Colonic mucosa (tissue), 4 donors: ENCODE data around the gene RASL11A. TPM values are rescaled to one million over a fixed set of nuclear protein-coding genes. Genes with fewer than 3 reads are reported as not detected.
"Not testable (repeated sequence)": the region's sequence is repeated elsewhere in the genome, so short reads cannot be mapped to it uniquely, and the experiment has no call there.

Experiments
- DNase-seq: peaks from one replicate; pipeline ENCODE4 v3.0.0-alpha.2; 2020
- H3K27ac ChIP-seq: fragments of 200-600 bp; one replicate; pipeline ENCODE4 v1.8.0; 2021
- H3K27me3 ChIP-seq: fragments of 200-600 bp; one replicate; pipeline ENCODE4 v1.8.0; 2021
- H3K36me3 ChIP-seq: fragments of 200-600 bp; one replicate; pipeline ENCODE4 v1.8.0; 2021
- H3K4me1 ChIP-seq: fragments of 200-600 bp; one replicate; pipeline ENCODE4 v1.8.0; 2021; ENCODE audit warnings: mild to moderate bottlenecking
- H3K4me3 ChIP-seq: fragments of 200-600 bp; one replicate; pipeline ENCODE4 v1.8.0; 2021
- H3K9ac ChIP-seq, 2 donors: one replicate each; pipeline ENCODE4 v1.7.0; 2013; ENCODE audit warnings: control low read depth in 2 of 2, low read depth in 2 of 2, low read length in 2 of 2
- H3K9me3 ChIP-seq: fragments of 200-600 bp; one replicate; pipeline ENCODE4 v1.8.0; 2021
- intact Hi-C: fragments of 100-400 bp; cut with DNase I; formaldehyde crosslinking; loops from one replicate; pipeline ENCODE4 v1.14.1; 2022
- total RNA-seq, 2 donors: library from RNA; stranded (reverse); fragmentation: NEBNext Ultra II Directional in 1 of 2; extraction: Animal tissue kit (Norgen Biotek cat#: 25700) in 1 of 2; gene quantifications; one replicate each; pipeline ENCODE4 v1.2.1, GENCODE V29; 2021
- TF ChIP-seq, protein P1 (sequence below): fragments of 200-600 bp; IDR thresholded peaks from one replicate; pipeline ENCODE4 v1.8.0; 2022; ENCODE audit warnings: antibody characterized with exemption, mild to moderate bottlenecking
- donor health status: healthy.
- donor health status: DM: no; HTN: no; CAD: no.
- donor health status: DM: no; HTN: no; CAD: no.

RASL11A gene
- total RNA-seq, 2 donors from 2014 or later: 44.8 to 124 TPM

DNA sequence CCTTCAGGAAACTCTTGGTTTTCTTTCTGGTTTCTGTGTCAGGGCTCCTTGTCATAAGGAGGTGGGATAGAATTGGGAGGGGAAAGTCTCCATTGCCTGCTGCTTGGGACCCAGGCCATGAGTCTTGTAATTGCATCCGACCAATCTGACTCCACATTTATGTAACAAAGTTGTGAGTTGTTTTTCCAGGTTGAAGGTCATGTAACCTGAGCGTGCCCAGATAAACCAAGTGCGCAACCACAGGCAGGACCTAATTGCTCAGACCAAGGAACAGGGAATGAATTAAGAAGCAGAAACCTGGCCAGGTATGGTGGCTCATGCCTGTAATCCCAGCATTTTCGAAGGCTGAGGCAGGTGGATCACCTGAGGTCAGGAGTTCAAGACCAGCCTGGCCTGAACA lies 17.8 kb downstream of the RASL11A start:
- intact Hi-C loops: loop anchor here (10.0 kb wide), 1 partner anchor 56 kb away; no protein-coding TSS in a partner anchor
- Histone ChIP-seq H3K36me3 (no peaks in the 10 kb centered on the region), H3K27ac (no peak overlapping the region), H3K27me3 (no peaks in the 10 kb centered on the region), H3K4me1 (no peaks in the 10 kb centered on the region), H3K9ac (no peak overlapping the region), H3K4me3 (no peak overlapping the region), H3K9me3 (no peaks in the 10 kb centered on the region)
- TF ChIP-seq, protein P1, sequence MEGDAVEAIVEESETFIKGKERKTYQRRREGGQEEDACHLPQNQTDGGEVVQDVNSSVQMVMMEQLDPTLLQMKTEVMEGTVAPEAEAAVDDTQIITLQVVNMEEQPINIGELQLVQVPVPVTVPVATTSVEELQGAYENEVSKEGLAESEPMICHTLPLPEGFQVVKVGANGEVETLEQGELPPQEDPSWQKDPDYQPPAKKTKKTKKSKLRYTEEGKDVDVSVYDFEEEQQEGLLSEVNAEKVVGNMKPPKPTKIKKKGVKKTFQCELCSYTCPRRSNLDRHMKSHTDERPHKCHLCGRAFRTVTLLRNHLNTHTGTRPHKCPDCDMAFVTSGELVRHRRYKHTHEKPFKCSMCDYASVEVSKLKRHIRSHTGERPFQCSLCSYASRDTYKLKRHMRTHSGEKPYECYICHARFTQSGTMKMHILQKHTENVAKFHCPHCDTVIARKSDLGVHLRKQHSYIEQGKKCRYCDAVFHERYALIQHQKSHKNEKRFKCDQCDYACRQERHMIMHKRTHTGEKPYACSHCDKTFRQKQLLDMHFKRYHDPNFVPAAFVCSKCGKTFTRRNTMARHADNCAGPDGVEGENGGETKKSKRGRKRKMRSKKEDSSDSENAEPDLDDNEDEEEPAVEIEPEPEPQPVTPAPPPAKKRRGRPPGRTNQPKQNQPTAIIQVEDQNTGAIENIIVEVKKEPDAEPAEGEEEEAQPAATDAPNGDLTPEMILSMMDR: no peak
- DNase-seq: no peak

DNA sequence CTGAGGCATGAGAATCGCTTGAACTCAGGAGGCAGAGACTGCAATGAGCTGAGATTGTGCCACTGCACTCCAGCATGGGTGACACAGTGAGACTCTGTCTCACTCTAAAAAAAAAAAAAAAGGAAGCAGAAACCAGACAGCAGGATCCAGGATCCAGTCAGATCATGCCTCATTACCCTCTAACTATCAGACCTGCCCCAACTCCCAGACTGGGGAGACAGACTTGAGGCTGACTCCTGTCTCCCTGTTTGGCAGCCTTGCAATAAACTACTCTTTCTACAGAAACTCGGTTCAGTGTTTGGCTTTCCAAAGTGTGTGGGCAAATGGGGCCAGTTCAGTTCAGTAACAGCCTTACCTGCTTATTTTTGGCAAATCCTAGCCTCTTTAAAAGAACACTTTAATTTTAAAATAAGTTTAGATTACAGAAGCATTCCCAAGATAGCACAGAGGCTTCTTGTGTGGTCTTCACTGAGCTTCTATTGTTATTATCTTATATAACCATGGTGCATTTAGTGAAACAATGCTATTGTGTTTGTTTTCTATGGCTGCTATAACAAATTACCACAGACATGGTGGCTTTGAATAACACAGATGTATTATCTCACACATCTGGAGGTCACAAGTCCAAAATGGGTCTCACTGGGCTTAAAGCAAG lies 18.5 kb downstream of the RASL11A start:
- H3K4me1 ChIP-seq: no peaks in the 10 kb centered on the region
- H3K27ac ChIP-seq: no peak overlapping the region
- no peak overlapping the region for H3K4me3 ChIP-seq
- TF ChIP-seq, protein P1: no peak
- intact Hi-C loops: loop anchor here (10.0 kb wide), 1 partner anchor 56 kb away; no protein-coding TSS in a partner anchor
- no peak overlapping the region for H3K9ac ChIP-seq
- no peak for DNase-seq
- no peaks in the 10 kb centered on the region for H3K27me3 ChIP-seq
- no peaks in the 10 kb centered on the region for H3K9me3 ChIP-seq
- no peaks in the 10 kb centered on the region for H3K36me3 ChIP-seq

DNA sequence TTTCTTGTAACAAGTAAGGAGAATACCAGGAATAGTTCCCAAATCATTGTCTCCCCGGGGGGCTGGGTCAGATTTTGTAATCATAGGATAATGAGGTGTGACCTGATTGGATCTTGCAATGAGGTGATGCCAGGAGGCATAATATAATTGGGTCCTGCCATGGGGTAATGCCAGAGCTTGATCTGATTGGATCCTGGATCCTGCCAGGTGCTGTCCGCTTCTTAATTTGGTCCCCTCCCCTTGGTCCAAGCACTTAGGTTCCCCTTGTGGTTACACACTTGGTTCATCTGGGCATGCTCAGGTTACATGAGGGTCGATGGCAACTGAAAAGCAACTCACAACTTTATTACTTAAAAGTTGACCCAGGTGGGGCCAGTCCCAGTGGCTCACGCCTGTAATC lies 20.1 kb downstream of the RASL11A start:
- Histone ChIP-seq H3K27me3 (no peaks in the 10 kb centered on the region), H3K27ac (no peak overlapping the region), H3K36me3 (no peaks in the 10 kb centered on the region), H3K4me3 (no peak overlapping the region), H3K9me3 (no peaks in the 10 kb centered on the region), H3K4me1 (no peaks in the 10 kb centered on the region), H3K9ac (no peak overlapping the region)
- no peak for DNase-seq
- TF ChIP-seq, protein P1: no peak
- intact Hi-C loops: no loop called here

DNA sequence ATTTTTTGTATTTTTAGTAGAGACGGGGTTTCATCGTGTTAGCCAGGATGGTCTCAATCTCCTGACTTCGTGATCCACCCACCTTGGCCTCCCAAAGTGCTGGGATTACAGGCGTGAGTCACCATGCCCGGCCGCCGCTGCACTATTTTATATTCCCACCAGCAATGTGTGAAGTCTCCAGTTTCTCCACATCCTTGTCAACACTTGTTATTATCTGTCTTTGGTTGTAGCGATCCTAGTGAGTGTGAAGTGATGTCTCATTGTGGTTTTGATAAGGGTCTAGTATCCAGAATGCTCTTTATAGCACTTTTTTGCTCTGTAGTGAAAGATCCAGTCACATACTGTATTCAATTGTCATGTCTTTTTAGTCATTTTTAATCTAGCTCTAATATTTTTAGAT lies 21.3 kb downstream of the RASL11A start:
- intact Hi-C loops, H3K4me1 ChIP-seq, H3K9ac ChIP-seq: not testable (repeated sequence)

DNA sequence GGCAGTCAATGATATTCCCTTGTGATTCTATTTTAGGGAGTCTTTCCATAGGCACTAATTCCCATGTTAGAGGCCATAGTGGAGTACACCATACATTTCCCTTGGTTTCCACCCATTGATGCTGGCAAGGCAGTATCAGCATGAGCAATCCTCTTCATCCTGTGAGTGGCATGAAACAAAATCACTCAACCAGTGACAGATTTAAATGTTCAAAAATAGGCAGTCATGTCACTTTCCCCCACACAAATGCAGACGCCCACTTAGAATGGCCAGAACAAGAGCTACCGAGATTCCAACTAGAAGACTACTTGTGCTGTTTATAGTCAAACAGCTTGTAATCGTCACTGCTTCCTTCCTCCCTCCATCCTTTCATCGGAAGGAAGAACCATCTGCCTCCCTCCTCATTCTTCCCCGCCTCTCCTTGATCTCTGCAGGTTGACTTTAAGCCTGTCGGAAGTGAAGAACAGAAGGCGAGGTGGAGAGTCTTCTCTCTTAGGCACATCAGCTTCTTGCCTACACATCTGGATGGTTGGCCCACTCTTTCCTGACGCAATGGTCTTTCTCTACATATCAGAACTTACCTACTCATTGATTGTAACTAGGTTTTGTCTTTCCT lies 22.6 kb downstream of the RASL11A start:
- Histone ChIP-seq H3K36me3 (no peaks in the 10 kb centered on the region), H3K9me3 (no peaks in the 10 kb centered on the region), H3K4me3 (no peak overlapping the region), H3K27me3 (no peaks in the 10 kb centered on the region), H3K9ac (no peak overlapping the region), H3K4me1 (no peaks in the 10 kb centered on the region), H3K27ac (no peak overlapping the region)
- intact Hi-C loops: no loop called here
- DNase-seq: no peak
- TF ChIP-seq, protein P1: no peak

More for the DNA sequence above, 21.3 kb downstream of the RASL11A start:
- not testable (repeated sequence) for H3K36me3 ChIP-seq, H3K9me3 ChIP-seq, H3K27ac ChIP-seq, DNase-seq, H3K4me3 ChIP-seq, H3K27me3 ChIP-seq

DNA sequence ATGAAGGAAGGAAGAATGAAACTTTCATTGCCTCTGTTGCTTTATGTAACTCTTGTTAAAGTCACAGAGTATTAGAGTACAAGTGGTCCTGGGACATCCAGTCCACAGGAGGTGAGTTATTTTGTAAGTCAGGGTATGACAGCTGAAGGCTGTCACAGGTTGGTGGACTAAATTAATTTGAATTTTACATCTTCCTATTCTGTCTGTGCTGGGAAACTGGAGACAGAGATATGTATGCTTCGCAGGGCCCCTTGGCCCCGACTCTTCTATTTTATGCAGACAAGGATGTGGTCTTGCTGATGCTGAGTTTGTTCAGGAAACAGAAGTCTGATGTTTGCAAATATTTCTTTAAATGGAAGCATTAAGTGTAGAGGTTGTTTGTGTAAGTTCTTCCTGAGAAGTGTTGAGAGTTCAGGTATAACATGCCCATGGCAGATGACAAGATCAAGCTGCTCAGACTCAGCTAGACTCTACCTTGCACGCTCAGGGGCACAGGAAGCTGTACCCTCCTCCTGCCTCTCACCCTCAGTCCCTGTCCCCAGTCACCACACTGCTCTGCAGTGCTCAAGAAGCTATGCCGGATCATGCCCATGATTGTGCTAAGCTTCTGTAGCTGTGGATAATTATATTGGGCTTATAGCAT lies 23.4 kb downstream of the RASL11A start:
- Histone ChIP-seq H3K4me3 (no peak overlapping the region), H3K4me1 (no peaks in the 10 kb centered on the region), H3K27ac (no peak overlapping the region), H3K36me3 (no peaks in the 10 kb centered on the region), H3K9me3 (no peaks in the 10 kb centered on the region), H3K9ac (no peak overlapping the region), H3K27me3 (no peaks in the 10 kb centered on the region)
- DNase-seq: no peak
- intact Hi-C loops: no loop called here
- TF ChIP-seq, protein P1: no peak
